Epithelial cell of proximal tubule (primary cell): ENCODE results near the gene RSBN1L. TPM values are rescaled to one million over a fixed set of nuclear protein-coding genes. Genes with fewer than 3 reads are reported as not detected.

Experiments
- DNase-seq: peaks from one replicate; pipeline ENCODE4 v3.0.0-alpha.2; 2011; ENCODE audit warnings: low read depth
- H3K4me3 ChIP-seq: 2 replicates; pipeline ENCODE4 v1.5.1; 2011; ENCODE audit warnings: low read depth, mild to moderate bottlenecking, low read length
- total RNA-seq: library from RNA; depleted of rRNA; stranded (reverse); fragments of >200 nt; gene quantifications from 2 replicates; pipeline ENCODE4 v1.2.3, GENCODE V29; 2015
- TF ChIP-seq, protein P1 (sequence below): conservative IDR thresholded peaks from 2 replicates; pipeline ENCODE4 v1.5.1; 2012; ENCODE audit warnings: low read depth, mild to moderate bottlenecking, low read length

RSBN1L gene
- total RNA-seq, 1 donor from 2014 or later = 13.0 TPM

DNA sequence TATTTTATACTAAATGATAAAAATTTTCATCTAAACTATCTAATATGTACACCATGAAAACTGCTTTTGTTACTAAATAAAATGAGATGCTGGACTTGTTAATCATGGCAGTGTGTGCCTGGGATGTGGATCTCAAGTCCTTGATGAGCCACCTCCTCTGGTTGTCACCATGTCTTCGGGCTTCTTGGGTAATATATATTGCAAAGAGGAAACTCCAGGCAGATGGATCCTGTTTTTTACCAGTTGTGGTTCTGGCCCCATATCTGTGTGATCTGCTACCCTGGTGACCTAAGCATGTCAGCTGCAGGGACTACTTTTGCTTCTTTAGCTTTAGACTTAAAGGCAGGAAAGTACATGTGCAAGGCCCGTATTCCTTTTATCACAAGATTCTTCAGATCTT is 55.8 kb downstream of the RSBN1L start:
- no peak for DNase-seq
- no peak overlapping the region for H3K4me3 ChIP-seq
- TF ChIP-seq, protein P1, sequence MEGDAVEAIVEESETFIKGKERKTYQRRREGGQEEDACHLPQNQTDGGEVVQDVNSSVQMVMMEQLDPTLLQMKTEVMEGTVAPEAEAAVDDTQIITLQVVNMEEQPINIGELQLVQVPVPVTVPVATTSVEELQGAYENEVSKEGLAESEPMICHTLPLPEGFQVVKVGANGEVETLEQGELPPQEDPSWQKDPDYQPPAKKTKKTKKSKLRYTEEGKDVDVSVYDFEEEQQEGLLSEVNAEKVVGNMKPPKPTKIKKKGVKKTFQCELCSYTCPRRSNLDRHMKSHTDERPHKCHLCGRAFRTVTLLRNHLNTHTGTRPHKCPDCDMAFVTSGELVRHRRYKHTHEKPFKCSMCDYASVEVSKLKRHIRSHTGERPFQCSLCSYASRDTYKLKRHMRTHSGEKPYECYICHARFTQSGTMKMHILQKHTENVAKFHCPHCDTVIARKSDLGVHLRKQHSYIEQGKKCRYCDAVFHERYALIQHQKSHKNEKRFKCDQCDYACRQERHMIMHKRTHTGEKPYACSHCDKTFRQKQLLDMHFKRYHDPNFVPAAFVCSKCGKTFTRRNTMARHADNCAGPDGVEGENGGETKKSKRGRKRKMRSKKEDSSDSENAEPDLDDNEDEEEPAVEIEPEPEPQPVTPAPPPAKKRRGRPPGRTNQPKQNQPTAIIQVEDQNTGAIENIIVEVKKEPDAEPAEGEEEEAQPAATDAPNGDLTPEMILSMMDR = no peak

DNA sequence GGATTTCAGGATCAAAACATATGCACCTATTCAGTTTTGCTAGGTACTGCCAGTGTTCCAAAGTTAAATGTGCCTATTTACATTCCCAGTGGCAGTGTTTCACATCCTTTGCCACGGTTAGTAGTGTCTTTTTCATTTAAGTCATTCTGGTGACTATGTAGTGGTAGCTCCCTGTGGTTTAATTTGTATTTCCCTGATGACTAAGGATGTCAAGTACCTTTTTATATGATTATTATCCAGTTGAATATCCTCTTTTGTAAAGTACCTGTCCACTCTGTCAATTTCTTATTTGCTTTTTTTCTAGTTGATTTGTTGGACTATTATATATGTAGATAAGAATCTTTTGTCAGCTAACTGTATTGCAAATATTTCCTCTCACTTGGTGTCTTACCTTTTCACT is 56.9 kb downstream of the RSBN1L start:
- no peak overlapping the region for H3K4me3 ChIP-seq
- TF ChIP-seq, protein P1 = no peak
- DNase-seq = no peak

DNA sequence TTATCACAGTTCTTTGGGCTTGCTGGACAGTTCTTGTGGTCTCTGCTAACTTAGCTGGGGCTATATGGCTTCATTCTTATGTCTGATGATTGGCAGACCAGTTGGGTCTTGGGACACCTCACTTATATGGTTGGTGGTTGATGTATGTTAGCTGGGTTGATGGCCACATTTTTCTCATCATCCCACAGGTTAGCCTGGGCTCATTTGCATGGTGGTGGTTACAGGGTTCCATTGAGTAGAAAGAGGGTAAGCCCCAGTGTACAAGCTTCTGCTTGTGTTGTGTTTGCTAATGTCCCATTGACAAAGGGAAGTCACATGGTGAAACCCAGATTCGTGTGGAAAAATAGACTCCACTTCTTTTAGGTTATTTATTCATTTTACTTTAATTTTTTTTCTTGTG is 61.3 kb downstream of the RSBN1L start:
- no peak for DNase-seq
- TF ChIP-seq, protein P1 = no peak
- H3K4me3 ChIP-seq = no peak overlapping the region

DNA sequence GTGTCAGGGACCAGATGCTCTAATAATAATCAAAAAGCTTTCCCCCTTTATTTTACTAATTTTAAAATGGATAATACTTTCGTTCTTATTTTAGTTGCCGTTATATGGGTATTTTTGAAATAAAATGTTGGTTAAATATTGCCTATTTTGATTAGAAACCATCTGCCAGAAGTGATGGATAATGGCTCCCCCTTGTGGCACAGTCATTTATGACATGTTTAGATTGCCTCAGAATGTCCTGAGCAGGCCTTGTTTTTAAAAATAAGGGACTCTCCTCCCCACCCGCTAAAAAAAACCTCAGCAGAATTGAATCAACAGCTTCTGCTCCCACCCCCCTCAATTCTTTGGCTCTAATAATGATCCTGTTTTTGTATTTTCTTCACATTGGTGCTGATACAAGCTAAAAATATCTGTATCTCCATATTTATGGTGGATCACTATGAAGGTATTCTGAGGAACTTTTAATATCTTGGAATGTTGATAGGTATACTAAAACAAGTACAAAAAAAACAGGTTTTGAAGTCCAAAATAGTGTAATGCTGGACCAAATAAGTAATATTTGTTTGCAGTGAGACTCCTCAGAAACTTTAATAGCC is 63.1 kb downstream of the RSBN1L start:
- TF ChIP-seq, protein P1 = peak; percentile 84
- no peak overlapping the region for H3K4me3 ChIP-seq
- DNase-seq = no peak

DNA sequence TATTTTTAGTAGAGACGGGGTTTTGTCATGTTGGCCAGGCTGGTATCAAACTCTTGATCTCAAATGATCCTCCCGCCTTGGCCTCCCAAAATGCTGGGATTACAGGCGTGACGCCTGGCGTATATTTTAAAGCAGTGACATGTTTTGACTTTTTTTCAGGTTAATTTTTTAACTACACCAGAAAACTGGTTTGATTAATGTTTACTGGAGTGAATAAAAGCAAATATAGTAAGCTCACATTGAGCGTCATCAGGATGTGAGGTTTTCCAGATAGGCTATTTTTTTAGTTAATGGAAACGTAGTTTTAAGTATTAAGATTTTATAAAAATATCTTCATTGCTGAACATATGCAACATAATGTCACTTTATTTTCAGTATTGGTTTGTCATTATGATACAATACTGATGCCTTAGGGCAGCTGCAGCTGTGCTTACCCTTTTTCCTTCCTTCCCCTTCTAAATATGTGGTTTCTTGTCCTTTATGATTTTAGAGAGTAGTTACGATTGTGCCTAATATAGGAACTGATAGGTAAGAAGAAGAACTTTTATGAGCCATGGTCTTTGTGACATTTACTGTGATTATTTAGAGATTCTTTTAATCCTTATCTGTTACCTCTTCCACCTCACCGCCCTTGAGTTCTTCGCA is 64.7 kb downstream of the RSBN1L start:
- peak overlapping the region; percentile 5 for H3K4me3 ChIP-seq
- no peak for DNase-seq
- TF ChIP-seq, protein P1 = no peak

DNA sequence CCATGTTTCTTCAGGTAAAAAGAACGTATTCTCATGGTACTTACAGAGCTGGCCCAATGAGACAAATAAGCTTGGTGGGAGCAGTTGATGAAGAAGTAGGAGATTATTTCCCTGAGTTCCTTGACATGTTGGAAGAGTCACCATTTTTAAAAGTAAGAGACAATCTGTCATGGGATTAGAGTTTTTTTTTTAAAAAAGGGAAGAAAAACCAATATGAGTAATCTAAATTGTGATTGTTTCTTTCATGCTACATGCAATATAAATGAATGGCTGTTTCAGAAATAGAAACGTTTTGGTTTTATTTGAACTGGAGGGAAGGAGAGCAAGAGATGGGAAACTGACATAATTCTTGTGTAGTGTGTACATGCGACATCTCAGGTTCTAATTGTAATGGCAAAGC is 69.2 kb downstream of the RSBN1L start:
- DNase-seq = no peak
- H3K4me3 ChIP-seq = no peak overlapping the region
- TF ChIP-seq, protein P1 = no peak
